NCI-H460 (cell line): Measurements from ENCODE around the gene APBA3. TPM values are rescaled to one million over a fixed set of nuclear protein-coding genes. Genes with fewer than 3 reads are reported as not detected.

Experiments used
- DNase-seq: peaks from one replicate; pipeline ENCODE4 v3.0.0-alpha.2; 2016; ENCODE audit warnings: low read depth; ENCODE audit errors: extremely low read depth
- total RNA-seq: library from RNA; depleted of rRNA; stranded (reverse); fragments of >200 nt; shearing (Covaris generic); gene quantifications from 2 replicates; pipeline ENCODE4 v1.2.3, GENCODE V29; 2014

APBA3 gene
- total RNA-seq, 1 experiment from 2014 or later: 16.4 TPM

DNA sequence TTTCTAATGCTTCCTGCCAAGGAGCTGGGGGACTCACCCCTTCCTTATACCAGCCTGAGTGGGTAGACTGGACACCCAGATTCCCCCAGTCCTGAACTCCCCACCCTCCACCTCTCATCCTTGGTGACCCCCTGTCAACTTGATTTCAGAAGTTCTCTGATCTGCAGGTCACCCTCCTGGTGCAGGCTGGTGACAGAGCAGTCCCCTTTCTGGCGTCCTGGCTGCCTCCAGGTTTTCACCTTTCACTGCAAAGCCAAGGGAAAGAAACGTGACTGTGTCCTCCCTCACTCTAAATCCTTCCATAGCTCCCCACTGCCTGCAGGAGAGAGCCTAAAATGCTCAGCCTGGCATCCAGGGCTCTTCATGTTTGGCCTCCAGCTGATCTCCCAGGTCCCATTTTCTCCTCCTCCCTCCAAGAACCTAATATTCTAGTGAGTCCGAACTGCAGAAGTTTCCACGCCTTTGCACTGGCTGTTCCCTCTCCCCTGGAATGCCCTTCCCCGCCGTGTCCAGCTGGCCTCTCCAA is 28.8 kb upstream of the APBA3 start:
- DNase-seq: no peak

DNA sequence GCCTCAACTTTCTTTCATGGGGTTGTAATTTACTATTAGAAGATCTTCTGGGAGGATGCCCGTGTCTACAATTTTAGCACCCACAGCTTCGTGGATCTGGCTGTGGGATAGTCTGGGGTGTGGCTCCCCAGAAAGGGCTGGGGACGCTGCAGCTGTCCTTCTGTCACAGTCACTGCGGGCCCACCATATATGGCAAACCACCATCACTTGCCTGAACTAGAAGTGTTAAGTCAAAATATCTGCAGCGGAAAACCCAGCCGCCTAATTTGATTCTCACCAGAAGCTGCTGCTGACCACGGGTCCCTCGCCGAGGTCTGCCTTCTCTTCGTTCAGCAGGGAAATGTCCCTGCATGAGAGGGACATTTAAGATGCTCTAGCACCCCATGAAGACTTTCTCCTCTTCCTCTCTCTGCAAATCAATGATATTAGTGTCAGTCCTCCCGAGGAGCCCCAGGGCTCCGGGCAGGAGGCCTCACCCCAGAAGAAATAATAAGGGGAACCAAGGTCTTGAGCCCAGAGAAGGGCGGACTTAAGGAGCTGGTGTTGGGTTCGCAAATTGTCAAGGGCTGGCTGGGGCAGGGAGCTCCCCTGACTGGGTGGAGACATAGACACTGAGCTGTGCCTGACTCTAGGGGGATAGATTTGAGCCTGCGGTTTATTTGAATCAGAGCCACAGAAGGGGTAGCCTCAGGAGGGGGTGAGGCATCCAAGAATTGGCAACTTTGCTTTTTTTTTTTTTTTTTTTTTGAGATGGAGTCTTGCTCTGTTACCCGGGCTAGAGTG is 27.7 kb upstream of the APBA3 start:
- DNase-seq: no peak

DNA sequence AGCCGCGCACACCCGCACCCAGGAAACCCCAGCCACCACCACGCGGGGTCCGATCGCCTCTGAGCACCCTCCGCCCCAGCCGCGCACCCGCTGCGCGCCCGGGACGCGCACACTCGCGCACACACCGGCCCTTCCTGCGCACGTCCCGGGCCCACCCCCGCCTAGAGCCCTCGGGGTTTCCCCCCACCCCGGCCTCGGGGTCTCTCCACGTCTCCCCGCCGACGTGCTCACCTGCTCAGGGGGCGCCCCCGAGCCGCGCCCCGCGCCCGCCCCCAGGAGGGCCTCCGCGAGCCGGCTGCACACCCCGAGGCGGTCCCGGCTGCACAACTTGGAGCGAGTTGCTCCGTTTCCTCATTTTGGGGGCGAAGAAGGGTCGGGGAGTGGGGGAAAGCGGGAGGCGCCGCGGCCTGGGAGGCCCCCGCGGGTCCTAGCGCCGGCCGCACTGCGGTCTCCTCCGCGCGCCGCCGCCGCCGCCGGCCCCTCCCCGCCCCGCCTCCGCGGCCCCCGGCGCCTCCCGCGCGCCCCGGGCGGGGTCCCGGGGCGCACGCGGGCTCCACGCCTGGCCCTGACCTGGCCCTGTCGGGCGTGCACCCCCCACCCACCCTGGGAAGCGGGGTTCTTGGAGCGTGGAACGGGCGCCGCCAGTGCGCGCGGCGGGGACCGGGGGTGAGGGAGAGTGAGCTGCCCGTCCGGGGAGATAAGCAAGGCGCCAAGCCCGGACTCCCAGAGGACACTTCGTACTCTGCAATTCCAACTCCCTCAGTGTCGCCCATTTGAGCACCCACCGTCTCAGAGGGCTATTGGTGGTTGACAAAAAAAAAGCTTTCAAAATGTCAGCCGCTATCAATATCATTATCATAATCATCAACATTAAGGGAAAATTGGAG is 24.7 kb upstream of the APBA3 start, which contains the start of gene MATK:
Gene MATK, minus strand, starts transcription at position 444 of the 887 bp plus-strand sequence. CDS start 1,246 bp downstream, outside the sequence.
- DNase-seq: no peak

DNA sequence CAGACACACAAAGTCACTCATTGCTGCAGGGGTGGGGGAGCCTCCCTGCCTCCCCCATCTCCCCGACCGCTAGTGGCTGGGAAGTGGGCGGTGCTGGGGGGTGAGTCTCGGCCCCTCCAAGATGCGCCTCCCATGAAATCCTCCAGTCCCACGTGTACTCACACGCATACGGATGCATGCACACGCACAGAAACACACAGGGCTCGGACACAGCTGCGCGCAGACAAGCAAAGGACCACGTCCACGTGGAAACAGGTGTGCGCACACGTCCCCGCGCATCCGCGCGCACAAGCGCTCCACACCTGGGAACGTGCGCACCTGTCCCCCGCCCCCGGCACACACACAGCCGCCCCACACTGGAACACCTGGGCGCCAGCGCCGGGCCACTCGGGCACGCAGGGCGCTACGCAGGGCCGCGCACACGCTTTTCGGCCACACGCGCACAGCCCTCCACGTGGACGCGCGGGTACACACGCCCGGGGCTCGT is 24.0 kb upstream of the APBA3 start:
- no peak for DNase-seq

DNA sequence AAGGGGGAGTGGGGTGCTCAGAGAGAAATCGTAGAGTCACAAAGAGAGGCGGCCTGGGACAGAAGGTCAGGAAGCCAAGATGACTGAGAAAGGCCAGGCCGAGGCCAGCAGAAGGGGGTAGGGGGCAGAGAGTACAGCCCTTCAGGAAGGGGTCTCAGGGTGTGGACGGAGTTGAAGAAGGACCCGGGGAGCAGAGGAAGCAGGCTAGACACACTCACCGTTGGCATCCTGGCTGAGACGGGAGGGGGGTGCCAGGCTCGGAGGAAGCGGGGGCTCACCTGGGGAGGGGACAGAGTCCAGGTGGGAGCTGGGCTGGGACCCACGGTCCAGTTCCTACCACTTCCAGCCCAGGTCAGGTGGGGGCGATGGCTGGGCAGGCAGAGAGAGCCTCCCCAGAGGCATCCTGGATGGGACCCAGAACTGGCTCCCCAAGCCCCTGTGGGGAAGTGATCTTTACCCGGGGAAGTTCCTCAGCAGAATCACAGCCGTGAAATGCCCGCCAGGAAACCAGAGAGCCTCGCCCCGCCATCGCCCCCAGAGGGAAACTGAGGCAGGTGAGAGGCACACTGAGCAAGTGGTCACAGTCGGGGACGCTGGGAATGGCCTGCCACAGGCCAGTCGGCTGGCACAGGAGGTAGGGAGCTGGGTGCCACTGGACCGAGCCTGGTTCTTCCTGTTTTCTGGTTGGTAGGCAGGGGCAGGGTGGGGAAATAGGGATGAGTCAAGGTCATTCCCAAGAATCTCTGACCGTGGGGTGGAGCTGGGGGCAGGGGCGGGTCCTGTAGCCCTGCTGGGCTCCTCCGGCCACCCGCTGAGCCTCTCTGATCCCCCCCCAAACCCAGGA is 23.3 kb upstream of the APBA3 start:
- no peak for DNase-seq

DNA sequence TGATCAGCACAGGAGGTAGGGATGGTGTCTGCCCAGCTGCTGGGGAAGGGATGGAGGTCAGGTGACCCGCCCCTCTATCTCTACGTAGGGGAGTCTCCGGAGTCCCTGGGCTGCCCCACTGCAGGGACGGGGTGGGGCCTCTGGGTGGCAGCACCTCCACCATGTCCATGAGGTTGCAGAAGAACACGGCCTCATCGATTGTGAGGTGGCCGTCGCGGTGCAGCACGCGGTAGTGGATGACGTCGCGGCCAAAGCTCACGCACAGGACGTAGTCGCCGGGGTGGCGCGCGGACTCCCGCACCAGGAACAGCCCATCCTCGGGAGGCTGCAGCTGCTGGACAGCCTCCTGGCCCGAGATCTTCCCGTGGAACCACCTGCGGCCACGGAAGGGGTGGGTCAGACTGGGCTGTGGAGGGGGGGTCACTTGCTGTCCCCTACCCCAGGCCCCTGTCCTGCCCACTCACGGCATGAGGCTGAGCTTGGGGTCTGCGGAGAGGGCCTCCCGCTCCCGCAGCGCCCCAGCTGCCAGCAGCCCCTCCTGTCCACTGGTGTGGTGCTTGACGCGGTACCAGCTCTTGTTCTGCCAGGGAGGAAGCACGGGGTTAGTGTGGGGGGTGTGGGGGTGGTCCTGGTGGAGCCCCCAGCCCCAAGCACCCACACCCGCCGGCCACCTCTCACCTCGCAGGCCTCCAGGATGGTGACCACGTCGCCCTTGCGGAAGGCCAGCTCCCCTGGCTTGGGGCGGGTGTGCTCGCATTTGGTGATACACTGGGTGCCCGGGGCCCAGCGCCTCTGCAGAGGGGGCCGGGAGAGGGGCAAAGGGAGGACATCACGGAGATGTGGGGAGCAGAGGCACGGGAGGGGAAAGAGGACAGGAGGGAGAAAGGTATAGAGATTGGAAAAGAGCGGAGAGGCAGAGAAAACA is 22.4 kb upstream of the APBA3 start:
- no peak for DNase-seq

DNA sequence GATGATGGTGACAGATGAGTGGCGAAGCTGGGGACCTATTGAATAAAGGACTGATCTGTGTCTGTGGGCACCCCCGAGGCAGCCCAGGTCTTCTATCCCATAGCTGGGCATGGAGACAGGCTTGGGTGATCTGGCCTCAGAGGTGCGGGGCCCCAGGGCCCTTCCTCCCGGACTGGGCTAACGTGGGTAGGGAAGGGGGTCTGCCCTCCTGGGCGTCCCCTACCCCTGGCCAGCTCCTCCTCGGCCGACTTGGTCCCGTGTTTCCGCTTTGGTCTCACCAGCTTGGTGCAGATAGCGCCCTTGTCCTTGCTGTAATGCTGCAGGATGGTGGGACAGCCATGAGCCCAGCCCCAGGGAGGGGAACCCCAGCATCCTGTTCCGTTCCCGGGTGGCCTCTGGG is 21.4 kb upstream of the APBA3 start:
- DNase-seq: no peak

DNA sequence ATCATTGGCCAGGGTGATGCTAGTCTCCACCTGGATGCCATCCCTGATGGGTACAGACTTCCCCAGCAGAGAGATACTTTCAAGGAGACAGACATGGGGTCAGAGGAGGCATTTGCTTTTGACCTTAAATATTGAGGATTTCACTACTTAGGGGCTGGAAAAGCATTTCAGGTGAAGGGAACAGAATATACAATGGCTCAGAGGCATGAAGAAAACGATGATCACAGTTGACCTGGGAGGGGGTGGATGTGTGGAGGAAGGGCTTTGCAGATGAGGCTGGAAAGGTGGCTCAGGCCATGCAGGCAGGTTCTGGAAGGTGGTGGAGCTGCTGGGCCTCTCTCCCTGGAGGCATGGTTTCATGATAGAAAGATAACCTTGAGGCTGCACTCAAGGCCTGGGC is 20.8 kb upstream of the APBA3 start:
- no peak for DNase-seq

DNA sequence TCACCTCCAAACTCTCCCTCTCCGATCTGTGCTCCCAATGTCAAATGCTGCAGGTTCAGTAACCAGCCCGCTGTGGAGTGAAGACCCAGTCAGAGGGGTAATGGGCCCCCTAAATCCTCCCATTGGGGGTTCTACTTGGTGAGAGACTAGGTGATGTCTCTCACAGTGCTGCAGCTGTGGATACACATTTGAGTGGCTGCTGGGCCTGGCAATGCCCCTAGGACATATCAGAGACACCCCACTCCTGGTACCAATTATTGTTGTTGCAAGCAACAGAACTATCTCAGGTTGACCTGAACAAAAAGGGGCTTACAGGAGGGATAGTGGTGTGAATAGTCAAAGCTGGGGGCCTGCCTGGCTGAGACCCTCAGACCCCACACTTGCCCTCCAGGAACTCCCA is 20.1 kb upstream of the APBA3 start:
- DNase-seq: no peak

DNA sequence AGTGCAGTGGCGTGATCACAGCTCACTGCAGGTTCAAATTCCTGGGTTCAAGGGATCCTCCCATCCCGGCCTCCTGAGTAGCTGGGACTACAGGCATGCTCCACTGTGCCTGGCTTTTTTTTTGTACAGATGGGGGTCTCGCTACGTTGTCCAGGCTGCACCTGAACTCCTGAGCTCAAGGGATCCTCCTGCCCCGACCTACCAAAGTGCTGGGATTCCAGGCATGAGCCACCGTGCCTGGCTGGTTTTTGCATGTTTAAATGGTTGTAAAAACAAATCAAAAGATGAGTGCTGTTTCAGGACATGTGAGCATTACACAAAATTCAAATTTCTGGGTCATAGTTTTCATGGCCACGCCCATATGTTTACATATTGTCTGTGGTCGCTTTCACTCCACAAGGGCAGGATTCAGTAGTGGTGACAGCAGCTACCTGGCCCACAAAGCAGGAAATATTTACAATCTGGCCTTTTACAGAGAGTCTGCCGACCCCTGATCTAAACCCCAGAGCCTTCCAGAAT is 19.4 kb upstream of the APBA3 start:
- no peak for DNase-seq

DNA sequence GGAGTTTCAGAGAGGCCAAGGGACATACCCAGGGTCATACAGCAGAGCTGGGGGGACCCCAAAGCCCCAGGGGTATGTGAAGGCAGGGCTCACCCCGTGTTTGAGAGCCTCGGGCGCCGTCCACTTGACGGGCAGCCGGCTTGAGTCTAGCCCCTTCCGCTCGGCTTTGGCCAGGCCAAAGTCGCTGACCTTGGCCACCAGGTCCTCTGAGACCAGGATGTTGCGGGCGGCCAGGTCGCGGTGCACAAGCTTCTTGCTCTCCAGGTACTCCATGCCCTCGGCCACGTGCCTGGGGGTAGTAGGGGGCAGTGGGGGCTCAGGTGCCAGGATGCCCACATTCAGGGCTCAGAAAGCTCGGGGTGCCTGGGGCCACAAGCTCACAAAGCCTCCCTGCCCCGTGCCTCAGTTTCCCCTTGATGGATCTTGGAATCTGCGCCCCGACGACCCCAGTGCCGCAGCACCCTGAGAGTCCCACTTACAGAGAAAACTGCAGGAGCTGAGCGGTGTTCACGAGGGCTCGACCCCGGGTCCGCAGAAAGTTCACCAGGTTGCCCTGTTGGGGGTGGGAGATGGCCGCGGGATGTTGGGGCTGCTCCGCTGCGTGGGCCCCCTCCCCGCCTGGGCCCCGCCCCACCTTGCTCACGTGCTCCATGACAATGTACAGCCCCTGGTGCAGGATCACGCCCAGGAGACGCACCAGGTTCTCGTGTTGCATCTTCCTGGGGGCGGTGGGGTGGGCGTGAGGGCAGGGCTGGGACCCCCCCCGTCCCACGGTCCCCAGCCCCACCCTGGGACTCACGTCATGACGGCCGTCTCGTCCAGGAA is 17.6 kb upstream of the APBA3 start:
- no peak for DNase-seq

DNA sequence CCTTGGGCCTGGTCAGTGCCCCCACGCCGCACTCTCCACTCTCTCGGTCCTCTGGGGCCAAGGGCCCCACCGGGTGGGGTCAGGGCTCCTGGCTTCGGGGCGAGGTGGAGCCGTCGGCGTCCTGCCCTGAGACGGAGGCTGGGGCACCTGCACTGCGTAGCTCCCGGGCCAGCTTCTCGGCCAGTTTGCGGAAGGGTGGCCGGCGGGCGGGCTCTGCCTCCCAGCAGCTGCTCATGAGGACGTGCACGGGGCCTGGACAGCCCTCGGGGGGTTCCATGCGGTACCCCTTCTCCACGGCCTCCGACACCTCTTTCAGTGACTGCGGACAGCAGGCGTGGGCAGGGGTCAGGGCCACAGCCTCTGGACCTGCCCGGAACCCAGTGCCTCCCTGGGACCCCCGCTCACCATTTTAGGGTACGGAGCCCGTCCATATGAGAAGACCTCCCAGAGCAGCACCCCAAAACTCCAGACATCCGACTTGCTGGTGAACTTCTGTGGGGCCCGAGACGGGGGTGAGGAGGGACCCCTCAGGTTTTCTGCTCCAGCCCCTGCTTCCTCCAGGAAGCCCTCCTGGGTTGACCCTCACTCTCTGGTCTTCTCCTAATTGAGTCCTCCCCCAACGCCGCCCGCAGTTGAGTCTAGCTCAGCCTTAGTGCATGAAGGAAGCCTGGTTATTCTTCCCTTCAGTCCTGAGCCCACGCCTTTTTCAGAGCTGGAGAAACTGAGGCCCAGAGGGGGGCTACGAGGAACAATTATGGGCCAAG is 16.8 kb upstream of the APBA3 start:
- DNase-seq: no peak

DNA sequence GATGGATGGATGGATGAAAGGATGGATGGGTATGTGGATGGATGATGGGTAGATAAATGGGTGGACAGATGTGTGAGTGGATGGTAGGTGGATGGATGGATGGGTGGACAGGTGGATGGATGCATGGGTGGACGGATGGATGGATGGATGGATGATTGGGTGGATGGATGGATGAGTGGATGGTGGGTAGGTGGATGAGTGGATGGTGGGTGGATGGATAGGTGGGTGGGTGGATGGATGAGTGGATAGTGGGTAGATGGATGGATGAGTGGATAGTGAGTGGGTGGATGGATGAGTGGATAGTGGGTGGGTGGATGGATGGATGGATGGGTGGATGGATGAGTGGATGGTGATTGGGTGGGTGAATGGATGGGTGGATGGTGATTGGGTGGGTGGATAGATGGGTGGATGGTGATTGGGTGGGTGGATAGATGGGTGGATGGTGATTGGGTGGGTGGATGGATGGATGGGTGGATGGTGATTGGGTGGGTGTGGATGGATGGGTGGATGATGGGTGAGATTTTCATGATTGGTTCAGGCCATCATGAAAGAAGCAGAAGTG is 15.1 kb upstream of the APBA3 start:
- no peak for DNase-seq

DNA sequence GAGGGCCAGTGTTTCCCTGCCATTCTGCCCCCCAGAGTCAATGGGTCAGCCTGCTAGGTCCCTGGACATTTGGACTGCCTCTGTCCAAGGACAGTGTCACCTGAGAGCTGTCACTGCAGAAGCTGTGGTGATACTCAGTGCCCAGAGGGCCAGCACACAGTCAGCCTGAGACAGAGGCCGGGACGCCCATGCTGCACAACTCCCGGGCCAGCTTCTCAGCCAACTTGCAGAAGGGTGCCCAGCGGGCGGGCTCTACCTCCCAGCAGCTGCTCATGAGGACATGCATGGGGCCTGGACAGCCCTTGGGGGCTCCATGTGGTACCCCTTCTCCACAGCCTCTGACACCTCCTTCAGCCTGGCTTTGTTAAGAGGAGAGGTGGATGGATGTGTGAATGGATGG is 14.3 kb upstream of the APBA3 start:
- no peak for DNase-seq

DNA sequence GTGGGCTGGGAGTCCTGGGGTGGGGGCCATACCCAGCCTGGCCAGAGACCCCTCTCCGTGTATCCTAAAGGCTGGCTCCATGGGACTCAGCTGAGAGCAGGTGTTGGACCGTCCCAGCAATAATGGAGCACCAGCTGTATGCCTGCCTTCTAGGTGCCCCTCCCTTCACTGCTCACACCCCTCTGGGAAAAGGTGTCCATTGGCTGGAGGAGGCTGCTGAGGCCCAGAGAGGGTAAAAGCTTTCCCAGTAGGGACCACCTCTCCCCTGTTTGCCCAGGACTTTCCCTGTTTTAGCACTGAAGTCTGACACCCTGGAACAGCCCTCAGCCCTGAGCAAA is 13.9 kb upstream of the APBA3 start:
- no peak for DNase-seq

DNA sequence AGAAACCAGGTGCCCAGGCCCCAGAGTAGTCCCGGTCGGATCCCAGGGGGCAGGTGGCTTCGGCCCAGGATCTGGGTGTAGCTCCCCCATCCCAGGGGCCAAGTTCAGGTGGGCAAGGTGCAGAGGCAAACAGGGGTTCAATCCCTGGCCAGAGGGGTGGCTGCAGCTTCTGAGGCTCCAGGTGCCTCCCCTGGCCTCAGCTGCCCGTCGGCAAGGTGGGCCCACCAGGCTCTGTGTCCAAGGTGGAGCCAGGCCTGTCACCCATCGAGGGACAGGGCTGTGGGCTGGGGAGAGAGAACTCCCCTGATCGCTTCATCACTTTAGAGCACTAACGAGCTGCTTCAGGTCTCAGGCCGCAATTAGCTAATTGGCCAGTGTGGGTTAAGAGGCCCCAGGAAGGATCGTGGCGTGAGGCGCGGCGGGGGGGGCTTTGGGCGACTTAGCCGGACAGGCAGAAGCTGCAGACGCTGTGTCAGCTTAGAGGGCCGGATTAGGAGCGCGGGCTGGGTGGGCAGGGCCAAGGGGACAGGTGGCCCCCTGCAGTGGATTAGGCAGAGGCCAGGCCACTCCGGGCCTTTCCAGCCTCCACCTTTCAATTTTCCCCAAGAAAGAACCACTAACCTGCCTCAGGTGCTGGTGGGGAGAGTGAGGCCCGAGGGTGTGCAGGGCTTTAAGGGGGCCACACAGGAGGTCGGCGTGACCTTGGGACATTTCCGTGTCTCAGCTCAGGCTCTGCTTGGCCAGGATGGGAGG is 13.3 kb upstream of the APBA3 start:
- DNase-seq: no peak
